GM21528 (cell line): ENCODE data around the gene LMBR1L.

Experiments used
- ATAC-seq: cut with Tn5 transposase; IDR thresholded peaks from one replicate; pipeline ENCODE4 v1.9.1; 2021; ENCODE audit warnings: mild to moderate bottlenecking, moderate library complexity; ENCODE audit not compliant: unreplicated experiment, low FRiP score

Gene LMBR1L

DNA sequence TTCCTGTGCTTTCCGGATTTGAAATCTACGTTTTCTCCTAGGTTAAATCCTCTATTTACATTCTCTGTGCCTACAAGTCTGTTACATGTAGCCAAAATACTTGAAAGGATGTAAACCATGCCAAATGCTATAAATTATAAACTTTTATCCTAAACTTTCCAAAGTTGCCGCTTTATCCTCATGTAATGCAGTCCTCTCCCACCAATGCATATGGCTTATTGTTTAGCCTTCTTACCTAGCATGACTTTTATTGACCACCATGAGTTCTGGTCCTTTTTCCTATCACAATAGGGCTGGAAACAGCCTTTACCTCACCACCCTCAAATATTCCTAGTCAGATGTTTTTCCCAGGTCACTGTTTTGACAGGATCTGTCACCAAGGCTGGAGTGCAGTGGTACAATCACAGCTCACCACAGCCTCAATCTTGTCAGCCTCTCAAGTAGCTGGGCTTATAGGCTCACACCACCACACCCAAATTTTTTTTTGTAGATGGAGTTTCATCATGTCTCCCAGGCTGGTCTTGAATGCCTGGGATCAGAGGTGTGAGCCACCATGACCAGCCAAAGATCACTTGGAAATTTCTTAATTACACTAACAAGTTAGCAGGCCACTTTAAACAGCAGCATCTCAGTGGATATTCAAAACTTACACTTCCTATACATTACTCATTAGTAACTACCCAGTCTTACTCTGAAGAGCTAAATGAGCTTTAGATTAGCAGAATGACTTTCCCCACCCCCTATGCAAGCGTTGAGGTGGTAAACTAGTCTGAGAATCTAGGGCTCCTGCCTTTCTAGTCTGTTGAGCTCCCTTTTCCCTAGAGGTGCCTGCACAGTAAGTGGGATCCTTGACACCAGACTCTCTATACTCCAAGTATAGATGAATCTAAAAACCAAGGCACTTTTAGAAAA, 16.5 kb upstream of the LMBR1L start:
- ATAC-seq: no peak

- ATAC-seq: no peak
Measured at GRCh38 chr12:49121047-49121696, 10.5 kb upstream of the LMBR1L start.

DNA sequence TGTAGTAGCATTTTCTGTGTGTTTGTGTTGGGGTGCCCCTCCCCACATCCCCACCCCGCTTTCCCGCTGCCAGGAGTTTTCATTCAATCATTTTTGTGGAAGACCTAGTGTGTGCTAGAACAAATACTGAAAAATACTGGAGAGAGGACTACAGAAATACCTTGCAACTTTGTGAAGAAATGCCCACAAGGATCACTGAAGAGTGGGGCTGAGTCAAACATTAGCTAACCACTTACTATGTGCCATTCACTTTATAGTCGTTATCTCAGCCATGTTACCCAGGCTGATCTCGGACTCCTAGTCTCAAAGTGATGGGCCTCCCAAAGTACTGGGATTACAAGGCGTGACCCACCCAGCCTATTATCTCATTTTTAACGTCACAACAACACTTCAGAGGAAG, 559 bp upstream of the LMBR1L start:
- ATAC-seq: no peak

DNA sequence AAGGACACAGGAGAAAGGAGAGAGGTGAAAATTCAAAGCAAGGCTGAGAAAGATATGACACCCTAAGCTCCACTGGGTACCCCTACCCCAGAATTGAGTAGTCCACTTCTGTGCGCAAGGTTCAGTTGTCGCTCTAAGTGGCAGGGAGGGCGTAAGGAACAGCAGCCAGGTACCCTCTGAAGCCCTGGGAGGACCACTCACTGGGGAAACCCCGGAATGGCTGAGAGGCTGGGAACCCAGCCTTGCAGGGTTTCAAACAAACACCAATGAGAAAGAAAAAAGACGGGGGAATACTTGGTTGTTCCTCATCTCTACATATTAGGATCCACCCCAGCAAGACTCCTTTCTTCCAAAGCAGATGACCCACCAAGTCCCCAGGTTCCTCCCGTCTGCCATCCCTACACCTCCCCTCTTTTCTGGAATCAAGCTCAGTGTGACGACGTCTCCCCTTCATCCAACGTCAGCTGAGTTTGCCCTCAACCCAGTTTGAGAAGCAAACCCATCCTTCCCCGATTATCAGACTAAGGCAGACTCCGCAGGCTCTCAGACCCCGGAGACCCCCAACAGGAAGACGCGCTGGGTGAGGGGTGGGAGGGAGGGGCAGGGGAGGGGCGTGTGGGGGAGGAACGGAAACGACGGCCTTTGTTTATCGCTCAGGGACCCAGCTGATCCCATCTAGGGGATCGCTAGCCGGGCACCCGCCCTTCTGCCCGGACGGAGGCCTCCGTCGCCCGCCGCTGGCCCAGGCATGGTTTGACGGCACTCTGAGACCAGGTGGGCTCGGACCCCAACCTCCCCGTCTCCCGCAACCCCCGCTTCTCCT, 795 bp downstream of the LMBR1L start:
- ATAC-seq: peak; percentile 29

- ATAC-seq: no peak
Measured at GRCh38 chr12:49108958-49109404, 1.7 kb downstream of the LMBR1L start.

GRCh38 chr12:49105504-49106084, 5.1 kb downstream of the LMBR1L start:
- no peak for ATAC-seq

DNA sequence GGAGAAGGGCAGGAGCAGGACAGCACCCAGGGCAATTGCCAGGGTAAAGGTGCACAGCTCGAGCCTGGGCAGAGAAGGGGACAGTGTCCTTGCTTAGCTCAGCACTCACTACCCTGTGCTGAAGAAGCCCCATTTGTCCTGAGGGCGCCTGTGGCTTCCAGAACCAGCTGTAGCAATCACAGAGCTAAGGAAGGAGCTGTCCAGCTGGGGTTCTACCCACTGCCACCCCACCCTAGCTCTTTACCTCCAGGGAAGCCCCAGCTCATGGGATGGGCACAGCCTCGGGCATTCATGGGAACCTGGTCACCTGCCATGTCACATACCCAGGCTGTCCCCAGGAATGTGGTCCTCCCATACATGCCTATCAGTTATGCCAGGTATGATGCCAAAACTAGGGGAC, 5.8 kb downstream of the LMBR1L start:
- no peak for ATAC-seq

- ATAC-seq: no peak
Measured at GRCh38 chr12:49100380-49100779, 10.3 kb downstream of the LMBR1L start.

DNA sequence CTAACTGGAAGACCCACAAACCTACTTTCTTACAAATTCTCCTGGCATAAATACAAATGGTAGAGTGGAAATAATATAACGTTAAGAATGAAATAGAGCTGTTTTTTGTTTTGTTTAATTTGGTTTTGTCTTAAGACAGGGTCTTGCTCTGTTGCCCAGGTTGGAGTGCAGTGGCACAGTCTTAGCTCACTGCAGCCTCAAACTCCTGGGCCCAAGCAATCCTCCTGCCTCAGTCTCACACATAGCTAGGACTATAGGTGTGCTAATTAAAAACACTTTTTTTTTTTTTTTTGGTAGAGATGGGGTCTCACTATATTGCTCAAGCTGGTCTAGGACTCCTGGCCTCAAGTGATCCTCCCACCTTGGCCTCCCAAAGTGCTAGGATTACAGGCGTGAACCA, 11.9 kb downstream of the LMBR1L start:
- no peak for ATAC-seq

DNA sequence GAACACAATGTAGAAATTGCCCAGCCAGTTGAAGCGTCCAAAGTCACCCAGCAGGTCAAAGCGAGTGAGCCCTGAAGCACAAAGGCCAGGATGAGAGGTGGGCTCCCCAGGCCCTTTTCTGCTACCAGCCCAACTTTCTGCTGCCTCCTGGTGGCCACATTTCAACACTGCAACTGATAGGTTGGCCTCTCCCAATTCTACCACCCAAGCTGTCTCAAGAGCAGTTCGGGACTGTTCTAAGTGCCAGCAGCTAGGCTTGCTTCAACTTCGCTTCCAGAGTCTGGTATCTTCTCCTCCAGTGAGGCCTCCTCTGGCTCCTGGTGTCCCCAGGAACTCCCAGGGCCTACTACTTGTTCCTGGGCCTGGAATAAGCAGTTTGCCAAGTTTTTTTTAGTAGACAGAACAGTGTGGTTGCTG, 12.6 kb downstream of the LMBR1L start:
- ATAC-seq: no peak

- no peak for ATAC-seq
Measured at GRCh38 chr12:49097381-49097780, 13.3 kb downstream of the LMBR1L start.

DNA sequence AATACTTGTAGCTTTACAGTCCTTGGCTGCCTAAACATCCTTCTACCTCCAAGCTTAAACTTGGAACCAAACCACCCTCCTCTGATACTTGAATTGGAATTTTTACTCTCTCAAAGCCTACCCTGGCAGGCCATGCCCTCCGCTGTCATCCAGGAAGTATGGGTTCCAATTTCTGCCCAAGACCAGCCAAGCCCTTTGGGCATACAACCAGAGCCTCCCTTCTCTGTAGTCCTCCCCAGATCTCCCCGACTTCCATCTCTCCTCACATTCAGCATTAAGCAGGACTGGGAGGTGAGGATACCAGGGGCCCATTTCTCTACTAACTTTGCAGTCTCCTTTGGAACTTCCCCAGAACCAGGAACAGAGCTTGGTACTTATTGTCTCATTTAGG, 15.7 kb downstream of the LMBR1L start:
- no peak for ATAC-seq

- ATAC-seq: no peak
Measured at GRCh38 chr12:49094160-49094974, 16.3 kb downstream of the LMBR1L start, which contains the start of gene DHH. TSS of gene DHH (minus strand) at chr12:49094801. CDS start at chr12:49094512, 289 bp downstream.

GRCh38 chr12:49093792-49094159, 16.9 kb downstream of the LMBR1L start:
- no peak for ATAC-seq

- ATAC-seq: no peak
Measured at GRCh38 chr12:49092816-49093406, 17.7 kb downstream of the LMBR1L start.

DNA sequence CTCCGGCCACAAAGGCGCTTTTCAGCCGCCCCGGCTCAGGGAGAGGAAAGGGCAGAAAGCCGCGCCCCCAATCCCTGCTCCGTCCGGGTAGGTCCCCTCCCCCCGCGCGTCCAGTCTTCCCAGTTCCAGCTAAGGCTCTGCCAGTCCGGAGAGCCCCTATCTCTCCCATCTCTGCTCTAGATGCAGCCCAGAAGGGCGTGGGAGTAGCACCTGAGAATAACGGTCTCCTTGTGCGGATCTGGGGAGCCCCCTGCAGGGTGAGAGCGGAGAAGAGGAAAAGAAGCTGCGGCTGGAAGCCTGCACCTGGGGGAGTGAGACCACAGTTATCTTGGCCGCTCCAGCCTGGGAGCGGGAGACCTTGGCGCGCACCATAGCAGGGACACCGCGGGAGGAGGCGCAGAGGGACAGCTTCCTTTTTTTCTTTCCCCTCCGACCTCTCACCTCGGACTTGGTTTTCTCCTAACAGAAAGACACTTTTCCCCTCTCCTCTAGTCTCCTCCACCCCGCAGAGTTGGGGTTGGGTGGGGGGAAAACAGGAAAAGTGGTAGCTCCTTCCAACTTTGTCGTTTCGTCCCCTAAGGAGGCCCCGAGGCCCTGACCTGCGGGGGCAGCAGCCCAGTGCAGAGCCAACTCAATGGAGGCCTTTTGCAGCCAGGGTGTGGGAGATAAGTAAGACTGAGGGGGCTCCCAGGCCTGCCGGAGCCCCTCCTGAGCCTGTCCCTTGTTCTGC, 18.4 kb downstream of the LMBR1L start:
- no peak for ATAC-seq

DNA sequence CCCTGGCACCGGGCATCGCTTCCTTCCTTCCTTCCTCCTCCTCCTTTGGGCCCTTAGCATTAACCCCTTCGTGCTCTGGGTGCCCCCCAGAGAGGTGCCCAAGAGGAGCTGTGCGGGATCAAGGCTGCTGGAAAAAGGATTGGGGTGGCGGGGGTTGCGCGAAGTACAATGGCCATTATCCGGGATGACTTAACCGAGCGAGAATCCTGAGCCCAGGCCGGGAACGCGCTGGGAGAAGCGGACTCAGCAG, 18.9 kb downstream of the LMBR1L start:
- no peak for ATAC-seq

DNA sequence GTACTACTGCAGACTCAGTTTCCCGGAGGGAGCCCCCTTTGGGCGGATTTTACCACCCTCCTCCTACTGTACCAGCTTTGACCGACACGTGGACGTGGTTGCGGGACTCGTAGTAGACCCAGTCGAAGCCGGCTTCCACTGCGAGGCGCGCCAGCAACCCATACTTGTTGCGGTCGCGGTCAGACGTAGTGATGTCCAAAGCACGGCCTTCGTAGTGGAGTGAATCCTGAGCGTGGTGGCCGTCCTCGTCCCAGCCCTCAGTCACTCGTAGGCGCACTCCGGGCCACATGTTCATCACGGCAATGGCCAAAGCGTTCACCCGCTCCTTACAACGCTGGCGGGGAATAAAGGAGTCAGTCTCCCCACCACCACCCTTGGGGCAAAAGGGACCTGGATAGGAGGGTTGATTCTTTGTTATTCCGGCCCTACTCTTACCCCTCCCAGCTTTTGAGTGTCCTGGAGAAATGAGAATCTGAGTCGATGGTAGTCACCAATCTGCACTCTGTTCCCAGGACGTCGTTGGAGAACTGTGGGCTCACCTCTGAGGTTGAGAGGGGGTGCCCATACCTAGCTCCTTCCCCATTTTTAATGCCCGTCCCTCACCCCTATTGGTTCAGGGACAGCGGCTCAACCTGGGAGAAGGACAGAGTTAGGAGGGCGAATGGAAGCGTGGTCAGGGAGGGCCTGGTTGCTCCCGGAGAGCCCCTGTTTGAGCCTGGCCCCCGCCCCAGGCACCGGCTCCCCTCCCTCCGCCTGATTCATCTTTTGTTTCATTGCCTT, 19.4 kb downstream of the LMBR1L start:
- ATAC-seq: no peak
